Daoy (cell line): ENCODE results near the gene SLC35G3. TPM values are rescaled to one million over a fixed set of nuclear protein-coding genes. Genes with fewer than 3 reads are reported as not detected.
"Not testable (repeated sequence)": the region's sequence is repeated elsewhere in the genome, so short reads cannot be mapped to it uniquely, and the experiment has no call there.

Experiments
- DNase-seq: peaks from one replicate; pipeline ENCODE4 v3.0.0-alpha.2; 2015; ENCODE audit warnings: low read depth
- total RNA-seq: library from RNA; depleted of rRNA; stranded (reverse); fragments of >200 nt; shearing (Covaris generic); gene quantifications from 2 replicates; pipeline ENCODE4 v1.2.3, GENCODE V29; 2014; rRNA removed

The SLC35G3 gene
- total RNA-seq, 1 experiment from 2014 or later = not detected

DNA sequence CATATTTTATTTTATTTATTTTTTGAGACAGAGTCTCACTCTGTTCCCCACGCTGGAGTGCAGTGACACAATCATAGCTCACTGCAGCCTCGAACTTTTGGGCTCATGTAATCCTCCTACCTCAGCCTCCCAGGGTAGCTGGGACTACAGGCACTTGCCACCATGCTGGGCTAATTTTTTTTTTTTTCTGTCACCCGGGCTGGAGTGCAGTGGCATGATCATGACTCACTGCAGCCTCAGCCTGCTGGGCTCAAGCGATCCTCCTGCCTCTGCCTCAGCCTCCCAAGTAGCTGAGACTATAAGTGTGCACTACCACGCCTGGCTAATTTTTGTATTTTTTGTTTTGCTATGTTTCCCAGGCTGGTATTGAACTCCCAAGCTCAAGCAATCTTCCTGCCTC, 29.5 kb downstream of the SLC35G3 start:
- no peak for DNase-seq

- no peak for DNase-seq
These were observed 30.3 kb downstream of the SLC35G3 start for GRCh38 chr17:35163886-35164285.

DNA sequence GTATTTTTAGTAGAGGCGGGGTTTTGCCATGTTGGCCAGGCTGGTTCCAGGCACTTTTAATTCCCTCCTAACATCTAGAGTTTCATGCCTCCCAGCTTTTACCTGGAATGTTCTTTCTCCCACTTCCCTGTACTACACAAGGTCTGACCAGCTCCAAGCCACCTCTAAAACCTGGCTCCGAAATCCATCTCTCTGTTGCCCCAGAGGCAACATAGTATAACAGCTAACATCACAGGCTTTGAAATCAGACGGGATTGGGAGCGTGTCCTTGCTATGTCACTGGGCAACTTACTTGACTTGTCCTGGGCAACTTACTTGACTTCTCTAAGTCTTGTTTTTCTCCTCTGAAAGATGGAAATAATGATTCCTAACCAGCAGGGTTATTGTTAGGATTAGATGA, 31.4 kb downstream of the SLC35G3 start:
- DNase-seq = no peak

DNA sequence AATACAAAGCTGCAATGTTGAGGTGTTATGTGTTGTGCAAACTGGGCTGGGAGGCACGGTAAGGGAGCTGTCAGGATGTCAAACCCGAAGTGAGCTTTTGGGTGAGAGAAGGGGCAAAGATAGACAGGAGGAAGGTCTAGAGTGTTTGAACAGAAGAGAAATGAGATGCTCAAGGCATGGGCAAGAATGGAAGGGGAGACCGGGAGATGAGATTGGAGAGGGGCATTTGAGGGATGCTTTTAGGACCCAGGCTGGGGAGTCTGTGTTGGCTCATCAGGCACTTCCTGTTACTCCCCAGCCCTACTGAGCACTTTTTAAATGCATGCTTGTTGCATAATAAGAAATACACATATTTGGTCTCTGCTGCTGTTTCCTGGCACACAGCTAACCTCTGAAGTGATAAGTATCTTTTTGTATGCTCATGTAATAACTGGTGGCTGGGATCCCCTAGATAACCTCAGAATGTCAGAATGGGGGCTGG, 32.9 kb downstream of the SLC35G3 start:
- no peak for DNase-seq

DNA sequence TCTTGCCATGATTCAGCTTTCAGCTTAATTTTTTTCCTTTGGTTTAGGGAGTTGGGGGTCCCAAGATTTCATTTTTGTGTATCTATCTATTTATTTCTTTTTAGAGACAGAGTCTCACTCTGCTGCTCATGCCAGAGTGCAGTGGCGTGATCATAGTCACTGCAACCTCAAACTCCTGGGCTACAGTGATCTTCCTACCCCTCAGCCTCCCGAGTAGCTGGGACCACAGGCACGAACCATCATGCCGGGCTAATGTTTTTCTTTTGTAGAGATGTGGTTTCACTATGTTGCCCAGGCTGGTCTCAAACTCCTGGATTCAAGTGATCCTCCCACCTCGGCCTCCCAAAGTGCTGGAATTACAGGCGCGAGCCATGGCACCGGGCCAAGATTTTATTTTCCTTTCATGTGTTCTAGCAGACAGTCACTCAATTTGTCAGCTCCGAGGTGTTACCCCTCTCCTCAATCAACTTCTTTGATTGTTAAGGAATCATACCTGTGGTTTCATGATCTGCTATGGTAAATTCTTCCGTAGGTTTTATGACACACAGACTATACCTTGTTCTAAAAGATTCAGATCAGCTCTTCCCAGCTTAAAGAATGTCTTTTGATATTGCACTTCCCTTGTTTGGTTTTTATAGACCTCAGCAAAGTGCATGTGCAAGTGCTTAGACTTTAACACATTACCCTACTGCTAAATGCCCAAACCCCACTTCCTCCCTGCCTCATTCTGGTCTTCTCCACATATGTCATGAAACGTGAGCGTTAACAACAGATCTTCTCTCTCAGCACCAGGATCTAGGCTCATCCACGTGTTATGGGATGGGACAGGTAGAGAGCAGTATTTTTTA, 33.6 kb downstream of the SLC35G3 start:
- no peak for DNase-seq

- DNase-seq = no peak
These were observed 34.3 kb downstream of the SLC35G3 start for GRCh38 chr17:35159940-35160339.

DNA sequence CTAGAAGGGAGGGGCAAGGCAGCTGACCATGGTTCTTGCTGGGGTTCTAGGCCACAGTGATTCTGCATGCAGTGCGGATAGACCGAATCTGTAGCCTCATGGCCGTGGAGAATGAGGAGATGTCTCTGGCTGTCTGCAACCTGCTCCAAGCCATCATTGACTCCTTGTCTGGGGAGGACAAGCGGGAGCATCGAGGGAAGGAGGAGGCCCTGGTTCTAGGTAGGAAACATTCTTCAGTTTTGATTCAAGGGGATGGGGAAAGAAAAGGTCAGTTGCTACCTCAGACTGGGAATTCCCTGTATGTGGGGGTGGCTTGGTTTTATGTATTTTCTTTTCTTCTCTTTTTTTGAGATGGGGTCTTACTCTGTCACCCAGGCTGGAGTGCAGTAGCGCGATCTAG, 38.9 kb downstream of the SLC35G3 start:
- DNase-seq = no peak

- DNase-seq = no peak
These were observed 39.7 kb downstream of the SLC35G3 start for GRCh38 chr17:35154196-35155165.

DNA sequence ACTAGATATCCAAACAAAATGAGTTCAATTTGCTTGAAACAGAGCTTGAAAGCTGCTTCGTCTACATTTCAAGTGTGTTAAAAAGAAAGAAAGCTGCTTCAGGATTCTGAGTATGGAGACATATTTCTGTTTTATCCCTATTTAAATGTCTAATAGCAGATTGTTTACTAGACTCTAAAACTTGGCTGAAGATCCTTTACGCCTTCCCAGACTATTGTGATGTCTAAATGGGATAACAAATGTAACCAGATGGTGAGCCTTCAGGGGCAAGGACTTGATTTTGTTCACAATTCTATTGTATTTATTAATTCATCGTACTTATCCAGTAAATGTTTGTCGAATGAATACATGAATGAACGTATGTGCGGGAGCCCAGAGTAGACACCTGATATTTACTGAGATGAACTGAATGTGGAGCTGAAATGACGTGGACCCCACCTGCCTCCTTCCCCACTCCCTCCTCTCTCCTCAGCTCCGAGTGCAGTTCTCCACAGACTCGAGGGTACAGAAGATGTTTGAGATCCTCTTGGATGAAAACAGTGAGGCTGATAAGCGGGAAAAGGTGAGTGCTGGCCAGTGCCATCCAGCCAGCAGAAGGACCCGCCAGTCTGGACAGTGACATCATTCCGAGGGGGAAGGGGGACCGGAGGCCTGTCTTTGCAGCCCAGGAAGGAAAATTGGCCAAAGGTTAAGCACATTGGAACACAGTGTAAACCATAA, 41.6 kb downstream of the SLC35G3 start:
- no peak for DNase-seq

DNA sequence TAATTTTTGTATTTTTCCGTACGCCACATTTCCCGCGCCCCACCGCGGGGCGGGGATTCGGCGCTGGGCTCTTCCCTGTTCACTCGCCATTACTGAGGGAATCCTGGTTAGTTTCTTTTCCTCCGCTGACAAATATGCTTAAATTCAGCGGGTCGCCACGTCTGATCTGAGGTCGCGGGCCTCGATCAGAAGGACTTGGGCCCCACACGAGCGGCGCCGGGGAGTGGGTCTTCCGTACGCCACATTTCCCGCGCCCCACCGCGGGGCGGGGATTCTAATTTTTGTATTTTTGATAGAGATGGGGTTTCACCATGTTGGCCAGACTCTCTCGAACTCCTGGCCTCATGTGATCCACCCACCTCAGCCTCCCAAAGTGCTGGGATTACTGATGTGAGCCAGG, 43.1 kb downstream of the SLC35G3 start:
- DNase-seq = not testable (repeated sequence)

DNA sequence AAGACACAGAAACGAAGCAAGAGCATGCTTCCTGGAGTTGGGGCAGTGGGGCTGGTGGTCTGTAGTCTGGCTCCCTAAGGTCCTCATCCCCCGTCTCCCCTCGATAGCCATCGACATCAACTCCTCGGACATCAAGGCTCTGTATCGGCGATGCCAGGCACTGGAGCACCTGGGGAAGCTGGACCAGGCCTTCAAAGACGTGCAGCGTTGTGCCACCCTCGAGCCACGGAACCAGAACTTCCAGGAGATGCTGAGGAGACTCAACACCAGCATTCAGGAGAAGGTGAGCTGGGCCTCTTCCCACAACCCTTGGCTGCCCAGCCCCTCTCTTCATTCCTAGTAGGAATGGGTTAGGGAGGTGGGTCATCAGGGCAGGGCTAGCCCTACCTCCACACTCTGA, 44.3 kb downstream of the SLC35G3 start:
- DNase-seq = no peak

GRCh38 chr17:35148144-35148543, 46.0 kb downstream of the SLC35G3 start:
- DNase-seq = no peak

GRCh38 chr17:35147375-35147905, 46.8 kb downstream of the SLC35G3 start, which contains the start of gene UNC45B:
TSS of gene UNC45B (plus strand) at chr17:35147817. CDS start at chr17:35148264, 447 bp downstream.
- no peak for DNase-seq

GRCh38 chr17:35146214-35146833, 47.9 kb downstream of the SLC35G3 start:
- DNase-seq = no peak

DNA sequence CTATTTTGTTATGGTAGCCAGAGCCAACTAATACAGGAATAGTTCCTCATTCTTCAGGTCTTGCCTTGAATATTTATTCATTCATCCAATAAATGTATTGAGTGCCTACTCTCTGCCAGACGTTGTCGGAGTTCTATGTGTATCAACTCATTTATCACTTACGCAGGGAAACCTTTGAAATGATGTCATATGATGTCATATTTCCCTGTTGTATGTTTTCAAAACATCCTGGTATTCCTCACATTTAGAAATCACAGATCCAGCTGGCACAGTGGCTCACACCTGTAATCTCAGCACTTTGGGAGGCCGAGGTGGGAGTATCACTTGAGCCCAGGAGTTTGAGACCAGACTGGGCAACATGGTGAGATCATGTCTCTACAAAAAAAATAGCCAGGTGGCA, 49.4 kb downstream of the SLC35G3 start:
- no peak for DNase-seq

Other genes starting within 250 kb of the SLC35G3 start
- gene CCT6B, start 232.9 kb downstream of the SLC35G3 start, total RNA-seq = 2.1 and 3.5 TPM in 2 replicates
- 26.1 and 31.5 TPM in 2 replicates for gene ZNF830, start 232.9 kb downstream of the SLC35G3 start, total RNA-seq
- gene LIG3, start 213.9 kb downstream of the SLC35G3 start, total RNA-seq = 32.9 and 47.7 TPM in 2 replicates
- 16.8 and 17.0 TPM in 2 replicates for gene RFFL, start 130.7 kb downstream of the SLC35G3 start, total RNA-seq
- gene RAD51D, start 74.5 kb downstream of the SLC35G3 start, total RNA-seq = 8.2 and 9.3 TPM in 2 replicates
- gene FNDC8, start 72.8 kb downstream of the SLC35G3 start, total RNA-seq = not detected in 2 replicates
- 47.7 and 68.9 TPM in 2 replicates for gene NLE1, start 52.1 kb downstream of the SLC35G3 start, total RNA-seq
- gene UNC45B, start 46.6 kb downstream of the SLC35G3 start, total RNA-seq = not detected in 2 replicates
- gene SLFN5, start 48.7 kb upstream of the SLC35G3 start, total RNA-seq = 18.2 and 24.5 TPM in 2 replicates
- 49.2 and 66.6 TPM in 2 replicates for gene SLFN11, start 179.2 kb upstream of the SLC35G3 start, total RNA-seq
- gene SLFN12, start 238.1 kb upstream of the SLC35G3 start, total RNA-seq = 21.4 and 24.3 TPM in 2 replicates